SK-N-MC (cell line): ENCODE measurements around the gene FBXL12.

ENCODE experiments used
- EZH2 ChIP-seq: fragments of 200-600 bp; sonication (generic); IDR thresholded peaks from one replicate; pipeline ENCODE4 v1.6.1; 2017; ENCODE audit warnings: antibody characterized with exemption
- FOXP2 ChIP-seq: optimal IDR thresholded peaks from 2 replicates; pipeline ENCODE3; 2011; ENCODE audit warnings: mild to moderate bottlenecking, moderate library complexity; ENCODE audit not compliant: insufficient read depth; ENCODE audit errors: extremely low read length, control extremely low read depth
- POLR2AphosphoS5 ChIP-seq: IDR thresholded peaks from 2 replicates; pipeline ENCODE4 v1.6.1; 2012; ENCODE audit warnings: mild to moderate bottlenecking, low read depth, low read length, borderline replicate concordance

GRCh38 chr19:9857920-9858746 is 39.3 kb upstream of the FBXL12 start:
- no peak for TF ChIP-seq POLR2AphosphoS5
- no peak for TF ChIP-seq EZH2
- TF ChIP-seq FOXP2 = no peak
